MCF 10A (cell line): ENCODE data around the gene MYLIP. TPM values are rescaled to one million over a fixed set of nuclear protein-coding genes. Genes with fewer than 3 reads are reported as not detected.

Experiments
- BruUV-seq: library from RNA; stranded (reverse); fragments of 400-500 nt; replicated peaks from 2 replicates; lab custom pipeline; 2021; lab: Mats Ljungman, UMichigan
- CTCF ChIA-PET: fragments of 300-600 bp; sonication (Branson Sonifier 250); formaldehyde crosslinking; extraction: SDS; loops from one replicate; lab custom pipeline; 2021; ENCODE audit warnings: antibody characterized with exemption, inconsistent platforms; lab: Yijun Ruan, JAX
- POLR2A ChIA-PET: fragments of 300-600, 350-650 bp; sonication (Branson Sonifier 250); formaldehyde crosslinking; extraction: SDS; loops from one replicate; lab custom pipeline; 2020; ENCODE audit warnings: antibody characterized with exemption, inconsistent platforms; lab: Yijun Ruan, JAX
- DNase-seq: peaks from one replicate; pipeline ENCODE4 v3.0.0-alpha.2; 2018; ENCODE audit not compliant: unreplicated experiment
- H3K27ac Mint-ChIP-seq: one replicate; pipeline ENCODE4 v1.8.0; 2022; ENCODE audit warnings: mild to moderate bottlenecking, low read depth, mixed read lengths; ENCODE audit not compliant: unreplicated experiment
- H3K27me3 Mint-ChIP-seq: one replicate; pipeline ENCODE4 v1.8.0; 2022; ENCODE audit warnings: mixed read lengths; ENCODE audit not compliant: insufficient read depth, unreplicated experiment
- H3K36me3 Mint-ChIP-seq: one replicate; pipeline ENCODE4 v1.8.0; 2022; ENCODE audit warnings: mild to moderate bottlenecking, moderate library complexity, mixed read lengths; ENCODE audit not compliant: insufficient read depth, unreplicated experiment
- H3K4me1 Mint-ChIP-seq: one replicate; pipeline ENCODE4 v1.8.0; 2022; ENCODE audit warnings: mixed read lengths; ENCODE audit not compliant: insufficient read depth, unreplicated experiment
- H3K4me3 Mint-ChIP-seq: one replicate; pipeline ENCODE4 v1.8.0; 2022; ENCODE audit warnings: mild to moderate bottlenecking, moderate library complexity, mixed read lengths; ENCODE audit not compliant: unreplicated experiment
- H3K9me3 Mint-ChIP-seq: one replicate; pipeline ENCODE4 v1.8.0; 2022; ENCODE audit warnings: mixed read lengths; ENCODE audit not compliant: unreplicated experiment
- intact Hi-C: fragments of 100-400 bp; cut with micrococcal nuclease; formaldehyde crosslinking; loops from 2 replicates; pipeline ENCODE4 v1.14.1; 2022
- total RNA-seq: library from RNA; stranded (reverse); gene quantifications from 2 replicates; pipeline ENCODE4 v1.2.3, GENCODE V29; 2022
- TF ChIP-seq, protein P1 (sequence below): fragments of 200-600 bp; IDR thresholded peaks from one replicate; pipeline ENCODE4 v1.8.0; 2022; ENCODE audit warnings: antibody characterized with exemption, mild to moderate bottlenecking; ENCODE audit not compliant: unreplicated experiment

Gene MYLIP
- total RNA-seq, 1 experiment from 2014 or later = 2.1 TPM

DNA sequence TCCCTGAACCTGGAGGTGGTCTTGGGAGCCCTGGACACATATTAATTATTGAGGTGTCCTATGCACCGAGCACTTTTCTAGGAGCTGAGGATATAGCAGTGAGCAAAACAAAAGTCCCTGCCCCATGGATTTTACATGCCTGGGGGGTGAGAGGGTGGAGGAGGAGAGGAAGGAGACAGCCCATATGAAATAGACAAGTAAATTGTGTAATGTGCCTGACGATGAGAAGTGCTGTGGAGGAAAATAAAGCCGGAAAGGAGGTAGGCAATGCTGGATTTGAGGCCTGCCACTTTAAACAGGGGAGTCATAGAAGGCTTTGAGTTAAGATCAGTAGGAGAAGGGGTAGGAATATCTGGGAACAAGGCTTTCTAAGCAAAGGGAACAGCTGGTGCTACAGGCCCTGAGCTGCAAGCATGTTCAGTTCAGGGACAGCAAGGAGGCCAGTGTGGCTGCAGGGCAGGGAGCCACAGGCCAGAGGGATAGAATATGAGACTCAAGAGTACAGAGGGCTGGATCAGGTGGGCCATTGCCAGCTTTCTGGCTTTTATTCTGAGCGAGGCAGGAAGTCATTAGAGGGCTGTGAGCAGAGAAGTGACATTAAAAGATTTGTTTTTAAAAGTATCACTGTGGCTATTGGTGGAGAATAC, 19.1 kb upstream of the MYLIP start:
- no TSS peak for BruUV-seq
- H3K27ac Mint-ChIP-seq = no peak overlapping the region
- H3K4me3 Mint-ChIP-seq = no peak overlapping the region
- POLR2A ChIA-PET = interaction anchor here (1.2 kb wide), 1 partner anchor 19 kb away, joined by 3 read pairs; the partner anchor contains the start of gene MYLIP
- no peak for DNase-seq
- CTCF ChIA-PET = no interaction called here
- H3K4me1 Mint-ChIP-seq = no peaks in the 10 kb centered on the region
- no peaks in the 10 kb centered on the region for H3K27me3 Mint-ChIP-seq
- no peaks in the 10 kb centered on the region for H3K36me3 Mint-ChIP-seq
- no peaks in the 10 kb centered on the region for H3K9me3 Mint-ChIP-seq
- TF ChIP-seq, protein P1, sequence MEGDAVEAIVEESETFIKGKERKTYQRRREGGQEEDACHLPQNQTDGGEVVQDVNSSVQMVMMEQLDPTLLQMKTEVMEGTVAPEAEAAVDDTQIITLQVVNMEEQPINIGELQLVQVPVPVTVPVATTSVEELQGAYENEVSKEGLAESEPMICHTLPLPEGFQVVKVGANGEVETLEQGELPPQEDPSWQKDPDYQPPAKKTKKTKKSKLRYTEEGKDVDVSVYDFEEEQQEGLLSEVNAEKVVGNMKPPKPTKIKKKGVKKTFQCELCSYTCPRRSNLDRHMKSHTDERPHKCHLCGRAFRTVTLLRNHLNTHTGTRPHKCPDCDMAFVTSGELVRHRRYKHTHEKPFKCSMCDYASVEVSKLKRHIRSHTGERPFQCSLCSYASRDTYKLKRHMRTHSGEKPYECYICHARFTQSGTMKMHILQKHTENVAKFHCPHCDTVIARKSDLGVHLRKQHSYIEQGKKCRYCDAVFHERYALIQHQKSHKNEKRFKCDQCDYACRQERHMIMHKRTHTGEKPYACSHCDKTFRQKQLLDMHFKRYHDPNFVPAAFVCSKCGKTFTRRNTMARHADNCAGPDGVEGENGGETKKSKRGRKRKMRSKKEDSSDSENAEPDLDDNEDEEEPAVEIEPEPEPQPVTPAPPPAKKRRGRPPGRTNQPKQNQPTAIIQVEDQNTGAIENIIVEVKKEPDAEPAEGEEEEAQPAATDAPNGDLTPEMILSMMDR = no peak
- intact Hi-C loops = no loop called here

DNA sequence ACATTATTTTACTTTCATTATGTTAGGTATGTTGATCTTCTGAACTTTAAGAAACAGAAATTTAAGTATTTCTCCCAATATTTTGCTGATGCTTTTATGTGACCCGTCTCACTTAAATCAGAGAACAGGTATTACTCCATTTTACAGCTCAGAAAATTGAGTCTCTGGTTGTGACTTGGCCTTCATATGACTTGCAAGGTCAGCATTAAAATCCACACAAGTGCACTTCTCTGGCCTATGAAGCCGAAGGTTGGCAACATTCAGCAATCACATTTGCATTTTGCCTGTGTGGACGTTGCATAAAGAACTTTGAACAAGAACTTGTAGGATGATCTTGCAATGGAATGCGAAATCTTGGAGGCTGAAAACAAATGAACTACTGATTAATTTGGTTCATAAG, 10.1 kb upstream of the MYLIP start:
- H3K4me1 Mint-ChIP-seq = no peaks in the 10 kb centered on the region
- H3K4me3 Mint-ChIP-seq = no peak overlapping the region
- TF ChIP-seq, protein P1 = no peak
- intact Hi-C loops = no loop called here
- peaks cover 33% of the 10 kb centered on the region for H3K27me3 Mint-ChIP-seq
- H3K27ac Mint-ChIP-seq = no peak overlapping the region
- POLR2A ChIA-PET = interaction anchor here (0.7 kb wide), 1 partner anchor 16 kb away, joined by 4 read pairs; no protein-coding TSS in a partner anchor
- H3K36me3 Mint-ChIP-seq = no peaks in the 10 kb centered on the region
- no peaks in the 10 kb centered on the region for H3K9me3 Mint-ChIP-seq
- no peak for DNase-seq
- BruUV-seq = no TSS peak
- CTCF ChIA-PET = interaction anchor here (0.6 to 2.5 kb wide), 3 partner anchors 10 to 982 kb away, joined by 3 to 10 read pairs (median 3); partner anchors contain the start of gene MYLIP

DNA sequence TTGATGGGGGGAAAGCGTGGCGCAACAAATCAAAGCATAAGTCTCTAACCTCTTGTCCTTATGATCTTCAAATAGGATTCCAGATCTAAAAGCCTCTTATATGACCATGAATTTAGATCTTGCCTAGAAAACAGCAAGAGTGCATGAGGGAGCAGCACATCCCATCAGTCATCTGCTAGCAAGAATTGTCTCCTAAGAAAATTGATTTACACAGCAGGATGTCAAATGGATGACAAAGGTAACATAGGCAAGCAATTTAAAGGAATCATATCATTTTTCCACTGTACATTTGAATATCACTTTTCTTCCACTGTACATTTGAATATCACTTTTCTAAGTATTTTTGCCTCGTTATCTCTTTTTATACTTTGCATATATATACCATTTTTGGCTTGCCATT, 7.5 kb upstream of the MYLIP start:
- Mint-ChIP-seq H3K27ac (no peak overlapping the region), H3K36me3 (no peaks in the 10 kb centered on the region), H3K9me3 (no peaks in the 10 kb centered on the region), H3K27me3 (peaks cover 40% of the 10 kb centered on the region), H3K4me3 (no peak overlapping the region), H3K4me1 (no peaks in the 10 kb centered on the region)
- intact Hi-C loops = no loop called here
- BruUV-seq = no TSS peak
- DNase-seq = no peak
- ChIA-PET POLR2A (no interaction called here), CTCF (interaction anchor here (0.7 to 1.0 kb wide), 2 partner anchors 32 to 282 kb away, joined by 3 to 4 read pairs; no protein-coding TSS in a partner anchor)
- TF ChIP-seq, protein P1 = no peak

DNA sequence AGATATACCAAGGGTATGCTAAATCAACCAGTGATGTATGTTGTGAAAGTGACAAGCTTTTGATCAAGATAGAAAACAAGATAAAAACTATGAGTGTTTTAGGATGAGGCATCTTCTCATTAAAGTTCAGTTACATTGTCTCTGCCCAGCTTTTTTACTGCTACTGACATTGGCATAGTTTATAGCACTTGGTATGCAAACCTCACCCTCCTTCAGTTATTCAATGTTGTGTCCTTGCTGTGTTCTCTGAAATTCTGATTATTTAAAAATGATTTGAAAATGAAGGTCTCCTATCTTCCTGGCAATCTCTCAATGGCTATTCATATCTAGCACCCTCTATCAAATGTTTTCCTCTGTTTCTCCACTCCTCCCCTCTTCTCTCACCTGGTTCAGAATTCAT, 6.7 kb upstream of the MYLIP start:
- no peak for DNase-seq
- no peaks in the 10 kb centered on the region for H3K9me3 Mint-ChIP-seq
- TF ChIP-seq, protein P1 = no peak
- H3K27me3 Mint-ChIP-seq = peaks cover 40% of the 10 kb centered on the region
- ChIA-PET CTCF (interaction anchor here (0.6 to 0.7 kb wide), 2 partner anchors 281 to 431 kb away, joined by 3 read pairs; no protein-coding TSS in a partner anchor), POLR2A (no interaction called here)
- no peak overlapping the region for H3K4me3 Mint-ChIP-seq
- H3K27ac Mint-ChIP-seq = no peak overlapping the region
- intact Hi-C loops = no loop called here
- H3K4me1 Mint-ChIP-seq = no peaks in the 10 kb centered on the region
- H3K36me3 Mint-ChIP-seq = no peaks in the 10 kb centered on the region
- BruUV-seq = no TSS peak
